Mesodermal cell (in vitro differentiated cells): Measurements from ENCODE around the gene GRIP1.

ENCODE experiments used
- H3K27ac ChIP-seq: 2 replicates; pipeline ENCODE4 v1.7.0; 2013; ENCODE audit warnings: mild to moderate bottlenecking, low read depth, low read length, moderate library complexity; ENCODE audit not compliant: severe bottlenecking
- H3K36me3 ChIP-seq: 2 replicates; pipeline ENCODE4 v1.7.1; 2013; ENCODE audit warnings: mild to moderate bottlenecking, low read length, moderate library complexity; ENCODE audit not compliant: control insufficient read depth, insufficient read depth
- H3K4me1 ChIP-seq: one replicate; pipeline ENCODE4 v1.7.1; 2013; ENCODE audit warnings: mild to moderate bottlenecking, low read length; ENCODE audit not compliant: insufficient read depth, control insufficient read depth, poor library complexity, severe bottlenecking
- H3K4me3 ChIP-seq: 2 replicates; pipeline ENCODE4 v1.7.0; 2013; ENCODE audit warnings: low read length, control low read depth, mild to moderate bottlenecking; ENCODE audit not compliant: insufficient read depth, poor library complexity, severe bottlenecking; ENCODE audit errors: extremely low read depth
- H3K9me3 ChIP-seq: 2 replicates; pipeline ENCODE4 v1.7.1; 2013; ENCODE audit warnings: mild to moderate bottlenecking, low read length, moderate library complexity; ENCODE audit not compliant: control insufficient read depth
- WGBS, 2 experiments: methylation state at CpG; one replicate each; pipeline ENCODE4 v1.1.5; 2013; ENCODE audit warnings: missing lambda C conversion rate in 2 of 2; ENCODE audit not compliant: insufficient coverage in 2 of 2; 5-methylcytosine and 5-hydroxymethylcytosine counted together

The GRIP1 gene

GRCh38 chr12:66666481-66666880 lies 12.4 kb downstream of the GRIP1 start:
- Histone ChIP-seq H3K4me3 (no peak overlapping the region), H3K27ac (no peak overlapping the region), H3K9me3 (no peaks in the 10 kb centered on the region), H3K36me3 (no peaks in the 10 kb centered on the region), H3K4me1 (no peaks in the 10 kb centered on the region)
- no CpG with 5 or more reads among the region's 1 CpG for WGBS, 2 experiments

GRCh38 chr12:66665435-66665985 lies 13.4 kb downstream of the GRIP1 start:
- 100% methylated on average over 1 of the region's 3 CpGs for WGBS, 2 experiments
- Histone ChIP-seq H3K4me3 (no peak overlapping the region), H3K36me3 (no peaks in the 10 kb centered on the region), H3K27ac (no peak overlapping the region), H3K9me3 (no peaks in the 10 kb centered on the region), H3K4me1 (no peaks in the 10 kb centered on the region)

- Histone ChIP-seq H3K36me3 (no peaks in the 10 kb centered on the region), H3K4me3 (no peak overlapping the region), H3K27ac (no peak overlapping the region), H3K4me1 (no peaks in the 10 kb centered on the region), H3K9me3 (no peaks in the 10 kb centered on the region)
- no CpG with 5 or more reads among the region's 1 CpG for WGBS, 2 experiments
These were observed 14.8 kb downstream of the GRIP1 start for GRCh38 chr12:66664076-66664475.

GRCh38 chr12:66663611-66664010 lies 15.3 kb downstream of the GRIP1 start:
- Histone ChIP-seq H3K27ac (no peak overlapping the region), H3K9me3 (no peaks in the 10 kb centered on the region), H3K4me1 (no peaks in the 10 kb centered on the region), H3K36me3 (no peaks in the 10 kb centered on the region), H3K4me3 (no peak overlapping the region)
- WGBS, 2 experiments: 89 to 90% methylated on average over 4 of the region's 5 CpGs

- H3K4me3 ChIP-seq: no peak overlapping the region
- 86 to 89% methylated on average over 1 of the region's 1 CpG for WGBS, 2 experiments
- no peak overlapping the region for H3K27ac ChIP-seq
- H3K4me1 ChIP-seq: no peaks in the 10 kb centered on the region
- H3K36me3 ChIP-seq: no peaks in the 10 kb centered on the region
- no peaks in the 10 kb centered on the region for H3K9me3 ChIP-seq
These were observed 16.1 kb downstream of the GRIP1 start for GRCh38 chr12:66662729-66663128.

- Histone ChIP-seq H3K9me3 (no peaks in the 10 kb centered on the region), H3K4me1 (no peaks in the 10 kb centered on the region), H3K36me3 (no peaks in the 10 kb centered on the region), H3K4me3 (no peak overlapping the region), H3K27ac (no peak overlapping the region)
These were observed 16.7 kb downstream of the GRIP1 start for GRCh38 chr12:66662179-66662578.

GRCh38 chr12:66661357-66661756 lies 17.5 kb downstream of the GRIP1 start:
- H3K9me3 ChIP-seq: no peaks in the 10 kb centered on the region
- no peak overlapping the region for H3K4me3 ChIP-seq
- no peaks in the 10 kb centered on the region for H3K36me3 ChIP-seq
- no peaks in the 10 kb centered on the region for H3K4me1 ChIP-seq
- H3K27ac ChIP-seq: no peak overlapping the region
- WGBS, 2 experiments: no CpG with 5 or more reads among the region's 2 CpGs

- Histone ChIP-seq H3K36me3 (no peaks in the 10 kb centered on the region), H3K4me3 (no peak overlapping the region), H3K27ac (no peak overlapping the region), H3K4me1 (no peaks in the 10 kb centered on the region), H3K9me3 (no peaks in the 10 kb centered on the region)
- 0% methylated on average over 1 of the region's 1 CpG for WGBS, 2 experiments
These were observed 25.1 kb downstream of the GRIP1 start for GRCh38 chr12:66653796-66654195.

- 91 to 93% methylated on average over 5 to 6 of the region's 10 CpGs for WGBS, 2 experiments
- Histone ChIP-seq H3K9me3 (peaks cover 3% of the 10 kb centered on the region), H3K36me3 (no peaks in the 10 kb centered on the region), H3K4me1 (peaks cover 2% of the 10 kb centered on the region), H3K4me3 (no peak overlapping the region), H3K27ac (no peak overlapping the region)
These were observed 30.7 kb downstream of the GRIP1 start for GRCh38 chr12:66648033-66648735.

- H3K4me3 ChIP-seq: no peak overlapping the region
- WGBS, 2 experiments: 92 to 95% methylated on average over 2 of the region's 5 CpGs
- peaks cover 2% of the 10 kb centered on the region for H3K4me1 ChIP-seq
- H3K27ac ChIP-seq: no peak overlapping the region
- H3K9me3 ChIP-seq: peaks cover 3% of the 10 kb centered on the region
- H3K36me3 ChIP-seq: no peaks in the 10 kb centered on the region
These were observed 31.7 kb downstream of the GRIP1 start for GRCh38 chr12:66647034-66647691.

- Histone ChIP-seq H3K4me1 (peaks cover 2% of the 10 kb centered on the region), H3K27ac (no peak overlapping the region), H3K36me3 (no peaks in the 10 kb centered on the region), H3K4me3 (no peak overlapping the region), H3K9me3 (peaks cover 3% of the 10 kb centered on the region)
- no CpG with 5 or more reads among the region's 1 CpG for WGBS, 2 experiments
These were observed 34.7 kb downstream of the GRIP1 start for GRCh38 chr12:66644151-66644550.
